HG03025 (cell line): ENCODE data around the gene NPC2.
A peak's percentile ranks its signal among the peaks of the same experiment; 100 is the strongest.
"Not testable (repeated sequence)": the region's sequence is repeated elsewhere in the genome, so short reads cannot be mapped to it uniquely, and the experiment has no call there.

ENCODE experiments used
- ATAC-seq: cut with Tn5 transposase; IDR thresholded peaks from one replicate; pipeline ENCODE4 v1.9.1; 2021; ENCODE audit warnings: mild to moderate bottlenecking, moderate library complexity; ENCODE audit not compliant: unreplicated experiment, low FRiP score

NPC2 gene

DNA sequence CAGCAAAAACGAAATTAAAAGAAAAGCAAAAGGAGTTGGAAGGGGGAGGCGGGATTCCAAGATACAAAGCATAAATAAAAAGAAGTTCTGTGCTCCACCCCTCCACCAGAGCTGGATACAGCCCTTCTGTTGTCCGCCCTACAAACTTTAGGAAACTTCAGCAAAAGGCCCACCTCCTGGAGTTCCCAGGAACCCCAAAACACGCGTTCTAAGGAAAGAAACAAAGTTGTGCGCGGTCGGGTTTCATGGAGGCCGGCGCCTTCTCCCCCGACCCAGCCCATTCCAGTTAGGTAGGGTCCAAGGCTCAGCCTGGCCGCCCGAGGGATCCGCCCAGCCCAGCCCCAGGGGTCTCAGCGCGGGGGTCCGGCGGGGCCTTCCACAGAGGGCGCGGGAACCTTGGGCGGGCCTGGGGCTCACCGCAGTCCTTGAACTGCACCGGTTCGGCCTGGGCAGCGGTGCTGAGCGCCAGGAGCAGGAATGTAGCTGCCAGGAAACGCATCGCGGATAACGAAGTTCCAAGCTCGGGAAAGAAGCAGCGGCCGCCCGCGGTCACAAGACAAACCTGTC, at the start of gene NPC2:
NPC2 (minus strand) TSS at position 530 of the 567 bp plus-strand sequence; CDS start at position 499, 31 bp downstream.
- peak; percentile 20 for ATAC-seq

DNA sequence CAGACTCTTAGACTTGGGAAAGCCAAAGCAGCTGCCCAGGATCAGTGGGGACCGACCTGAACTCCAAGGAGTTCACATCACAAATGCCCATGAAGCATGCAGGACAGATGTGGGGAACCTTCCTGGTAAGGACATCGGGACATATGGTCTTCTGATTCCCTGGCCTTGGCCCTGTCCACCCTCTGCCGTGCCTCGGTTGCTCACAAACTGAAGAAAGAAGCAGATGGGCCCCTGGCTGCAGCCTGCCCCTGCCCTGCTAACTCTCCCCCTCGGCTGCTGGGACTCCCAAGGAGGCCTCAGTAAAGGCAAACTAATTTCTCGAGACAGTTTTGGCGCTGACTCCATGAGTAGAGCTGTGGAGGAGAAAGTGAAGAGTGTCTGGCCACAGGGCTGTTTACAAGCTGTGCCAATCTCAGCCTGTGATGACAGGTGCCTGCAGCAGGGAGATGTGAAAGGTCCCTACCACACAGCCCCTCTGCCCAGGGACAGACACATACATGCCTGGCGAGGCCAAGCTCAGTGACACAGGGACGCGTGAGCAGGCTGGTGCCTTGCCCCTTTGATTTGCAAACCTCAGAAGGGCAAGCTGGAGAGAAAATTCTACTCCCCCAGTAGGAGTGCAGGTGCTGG, 49.1 kb upstream of the NPC2 start:
- ATAC-seq = no peak

DNA sequence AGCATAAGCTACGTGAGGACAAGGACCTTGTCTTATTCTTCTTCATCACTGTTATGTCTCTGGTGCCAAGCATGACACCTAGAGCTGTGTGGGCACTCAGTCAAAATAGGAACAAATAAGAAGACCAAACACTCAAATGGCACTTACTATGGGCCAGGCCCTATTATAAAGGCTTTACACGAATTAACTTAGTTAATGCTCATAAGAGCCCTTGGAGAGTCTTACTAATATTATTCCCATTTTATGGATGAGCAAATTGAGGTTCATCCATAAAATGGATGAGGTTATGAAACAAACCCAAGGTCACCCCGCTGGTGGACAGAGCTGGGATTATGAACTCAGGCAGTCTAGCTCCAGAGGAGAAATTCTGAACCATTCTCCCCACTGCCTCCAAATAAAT, 48.1 kb upstream of the NPC2 start:
- ATAC-seq = no peak

DNA sequence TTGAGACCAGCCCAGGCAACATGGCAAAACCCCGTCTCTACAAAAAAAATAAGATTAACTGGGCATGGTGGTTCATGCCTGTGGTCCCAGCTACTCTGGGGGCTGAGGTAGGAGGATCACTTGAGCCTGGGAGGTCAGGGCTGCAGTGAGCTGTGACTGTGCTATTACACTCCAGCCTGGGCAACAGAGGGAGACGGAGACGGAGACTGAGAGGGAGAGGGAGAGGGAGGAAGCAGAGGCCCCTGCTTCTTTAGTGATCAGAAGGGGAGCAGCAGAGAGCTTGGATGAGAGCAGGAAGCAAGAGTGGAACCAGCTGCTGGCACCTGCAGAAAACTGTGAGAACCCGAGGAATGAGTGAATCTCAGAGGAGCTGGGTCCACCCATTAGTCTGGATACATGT, 46.4 kb upstream of the NPC2 start:
- ATAC-seq = no peak

DNA sequence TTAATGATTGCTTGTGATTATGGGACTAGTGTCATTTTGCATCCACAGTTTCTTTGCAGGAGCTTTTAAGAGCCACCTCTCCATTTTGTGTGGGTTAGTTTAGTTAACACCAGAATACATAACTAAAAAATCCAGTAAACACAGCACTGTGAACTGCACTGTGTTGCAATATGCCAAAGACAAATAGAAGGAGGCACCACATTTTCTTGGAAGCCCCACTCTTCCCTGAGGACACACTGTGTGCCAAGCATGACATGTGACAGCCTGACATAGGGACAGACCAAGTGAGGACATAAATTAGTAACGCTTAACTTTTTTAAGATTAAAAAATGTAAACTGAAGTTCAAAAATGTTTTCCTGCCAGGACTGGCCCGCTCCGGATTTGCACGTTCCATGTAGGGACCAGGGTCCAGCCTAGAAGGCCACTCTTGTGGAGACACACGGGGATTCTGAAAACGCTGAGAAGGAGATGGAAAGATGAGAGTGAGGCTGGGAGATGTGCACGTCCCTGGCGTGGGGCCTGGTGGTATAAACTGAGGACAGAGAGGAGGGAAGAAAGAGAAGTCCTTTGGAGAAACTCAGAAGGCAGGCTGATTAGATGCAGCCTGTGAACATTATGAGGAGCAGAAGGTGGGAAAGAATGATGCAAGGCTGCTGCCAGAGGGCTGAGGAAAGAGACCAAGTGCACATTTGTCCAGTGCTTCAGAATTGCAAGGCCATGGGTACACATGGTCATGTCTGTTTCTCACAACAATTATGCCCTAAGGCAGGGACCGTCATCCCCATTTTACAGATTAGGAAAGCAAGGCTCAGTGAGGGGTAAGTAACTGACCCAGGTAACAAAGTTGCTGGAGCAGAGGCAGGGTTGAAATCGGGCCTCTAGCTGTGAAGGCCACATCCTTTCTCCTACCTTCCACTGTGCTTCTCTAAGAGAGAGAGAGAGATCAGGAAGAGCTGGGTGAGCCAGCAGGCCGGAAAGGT, 45.6 kb upstream of the NPC2 start:
- no peak for ATAC-seq

DNA sequence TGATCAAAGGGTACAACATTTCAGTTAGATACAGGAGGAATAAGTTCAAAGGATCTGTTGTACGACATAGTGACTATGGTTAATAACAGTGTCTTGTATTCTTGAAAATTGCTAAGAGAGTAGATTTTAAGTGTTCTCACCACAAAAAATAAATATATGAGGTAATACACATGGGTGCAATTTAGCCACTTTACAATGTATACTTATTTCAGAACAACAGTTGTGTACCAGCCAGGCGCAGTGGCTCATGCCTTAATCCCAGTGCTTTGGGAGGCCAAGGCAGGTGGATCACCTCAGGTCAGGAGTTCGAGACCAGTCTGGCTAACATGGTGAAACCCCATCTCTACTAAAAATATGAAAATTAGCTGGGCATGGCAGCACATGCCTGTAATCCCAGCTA, 43.2 kb upstream of the NPC2 start:
- ATAC-seq = not testable (repeated sequence)

DNA sequence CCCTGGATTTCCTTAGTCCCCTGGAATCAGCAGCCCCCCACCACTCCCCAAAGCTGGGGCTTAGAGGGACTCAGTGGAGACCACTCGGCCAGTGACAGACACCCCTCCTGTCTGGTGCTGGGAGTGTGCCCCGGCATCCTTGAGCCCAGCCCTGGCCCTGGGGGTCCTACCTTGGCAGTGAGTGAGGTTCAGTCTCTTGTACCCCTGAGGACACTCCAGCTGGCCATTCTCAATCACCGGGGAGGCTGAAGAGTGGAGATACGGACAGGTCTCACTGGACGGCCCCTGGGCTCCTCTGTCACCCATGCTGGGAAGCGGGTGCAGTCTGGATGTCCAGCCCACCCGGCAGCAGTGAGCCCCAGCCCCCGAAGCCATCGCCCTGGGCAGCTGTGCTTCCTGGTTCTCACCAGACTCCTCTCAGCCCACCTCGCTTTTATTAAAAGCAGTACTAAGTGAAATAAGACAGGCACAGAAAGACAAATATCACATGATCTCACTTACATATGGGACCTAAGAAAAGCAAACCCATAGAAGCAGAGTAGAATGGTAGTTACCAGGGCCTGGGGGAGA, 42.7 kb upstream of the NPC2 start:
- ATAC-seq = no peak

DNA sequence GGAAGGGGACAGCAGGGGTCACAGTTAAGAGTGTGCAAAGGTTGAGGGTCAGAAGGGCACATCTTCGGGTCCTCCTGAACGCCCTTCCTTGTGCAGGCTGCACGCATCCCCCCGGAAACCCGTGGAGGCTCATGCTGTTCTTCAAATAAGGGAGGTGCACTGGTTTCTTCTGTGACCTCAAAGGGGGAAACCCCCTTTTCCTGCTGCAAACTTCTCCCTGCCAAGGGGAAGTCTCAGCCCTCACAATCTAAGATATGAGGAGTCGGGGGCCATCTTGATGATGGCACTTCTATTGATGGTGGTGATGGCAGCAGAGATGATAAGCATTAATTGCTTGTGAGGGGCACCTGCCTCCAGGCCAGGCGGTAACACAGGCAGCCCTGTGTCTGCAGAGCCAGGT, 40.5 kb upstream of the NPC2 start:
- ATAC-seq = no peak

DNA sequence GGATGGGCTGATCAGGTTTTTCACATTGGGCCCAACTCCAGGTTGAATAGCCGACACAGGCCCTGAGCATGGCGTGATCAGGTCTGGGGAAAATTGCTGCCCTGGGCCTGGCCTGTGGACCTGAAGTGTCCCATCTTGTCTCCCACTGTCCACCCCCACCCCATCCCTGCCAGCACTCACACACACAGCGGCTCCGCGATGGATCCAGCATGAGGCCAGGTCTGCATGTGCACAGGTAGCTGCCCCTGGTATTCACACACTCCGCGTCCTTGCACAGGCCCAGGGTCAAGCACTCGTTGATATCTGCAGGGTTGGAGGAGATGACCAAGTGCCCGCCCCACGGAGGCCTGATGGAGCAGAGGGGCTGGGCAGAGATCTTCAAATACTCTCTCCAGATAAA, 39.1 kb upstream of the NPC2 start:
- ATAC-seq = no peak

DNA sequence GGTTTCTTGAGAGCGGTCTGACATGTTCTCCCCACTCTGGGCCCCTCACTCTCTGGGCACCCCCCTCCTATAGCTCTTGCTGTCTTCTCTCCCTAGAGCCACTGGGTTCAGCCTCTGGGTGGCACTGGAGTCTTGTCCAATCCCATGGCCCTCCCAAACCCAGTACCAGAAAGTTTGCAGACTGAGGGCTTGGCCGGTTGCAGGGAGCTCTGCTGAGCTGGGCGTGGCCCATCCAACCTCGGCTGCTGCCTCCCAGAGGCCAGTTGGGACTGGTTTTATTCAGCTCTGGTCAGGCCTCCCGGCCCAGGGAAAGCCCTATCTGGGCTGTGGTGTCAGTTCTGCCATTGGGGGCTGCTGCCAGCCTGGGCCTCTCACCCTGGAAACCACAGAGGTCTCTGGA, 38.4 kb upstream of the NPC2 start:
- no peak for ATAC-seq

DNA sequence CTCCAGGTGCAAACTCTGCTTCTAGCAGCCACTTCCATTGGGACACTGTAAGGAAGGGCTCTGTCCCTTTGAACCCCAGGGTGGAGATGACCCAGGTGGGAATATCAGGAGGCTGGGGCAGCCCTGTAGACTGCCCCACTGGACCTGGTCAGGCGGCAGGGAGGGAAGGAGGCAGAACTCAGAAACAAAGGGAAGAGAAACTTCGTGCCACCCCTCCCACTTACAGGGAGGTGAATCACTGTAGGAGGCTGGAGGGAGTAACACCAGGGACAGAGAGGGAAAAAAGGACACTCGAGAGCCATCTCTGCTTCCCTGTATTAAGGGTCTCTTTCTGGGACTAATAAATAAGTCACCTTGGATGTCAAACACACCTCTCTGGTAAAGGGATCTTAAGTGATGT, 37.9 kb upstream of the NPC2 start:
- ATAC-seq = no peak

DNA sequence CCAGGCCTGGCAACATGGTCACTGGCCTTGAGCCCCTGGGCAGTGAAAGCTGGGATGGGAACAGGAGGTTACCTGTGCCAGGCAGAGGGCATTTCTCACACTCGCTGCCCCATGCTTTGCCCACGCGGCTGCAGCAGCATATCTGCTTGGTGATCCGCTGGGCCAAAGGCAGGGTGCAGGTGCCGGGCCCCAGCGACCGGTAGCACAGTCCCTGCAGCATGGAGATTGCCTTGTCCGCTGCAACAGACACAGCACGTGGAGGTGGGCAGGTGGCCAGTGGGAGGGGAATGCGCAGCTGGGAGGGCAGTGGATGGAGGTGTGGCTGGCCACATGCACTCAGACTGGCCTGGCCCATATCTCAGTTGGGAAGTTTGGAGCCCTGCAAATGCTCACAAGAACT, 35.8 kb upstream of the NPC2 start:
- no peak for ATAC-seq

DNA sequence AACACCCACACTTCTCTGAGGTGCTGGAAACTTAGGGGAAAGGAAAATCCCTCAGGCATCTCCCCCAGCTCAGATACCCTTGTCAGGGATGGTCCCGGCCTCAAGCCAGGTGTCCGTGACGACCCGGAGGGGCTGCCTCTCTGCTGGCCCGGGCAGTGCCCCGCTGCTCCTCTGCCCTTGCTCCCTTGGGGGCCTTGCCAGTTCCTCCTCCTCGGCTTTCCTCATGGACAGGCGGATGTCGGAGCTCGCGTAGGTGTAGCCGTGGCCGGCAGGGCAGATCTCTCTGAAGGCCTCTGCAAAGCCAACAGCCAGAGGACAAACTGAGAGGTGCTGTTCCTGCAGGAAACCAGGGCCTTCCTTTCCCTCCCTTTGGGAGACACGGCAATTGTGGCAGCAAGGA, 35.3 kb upstream of the NPC2 start:
- no peak for ATAC-seq

DNA sequence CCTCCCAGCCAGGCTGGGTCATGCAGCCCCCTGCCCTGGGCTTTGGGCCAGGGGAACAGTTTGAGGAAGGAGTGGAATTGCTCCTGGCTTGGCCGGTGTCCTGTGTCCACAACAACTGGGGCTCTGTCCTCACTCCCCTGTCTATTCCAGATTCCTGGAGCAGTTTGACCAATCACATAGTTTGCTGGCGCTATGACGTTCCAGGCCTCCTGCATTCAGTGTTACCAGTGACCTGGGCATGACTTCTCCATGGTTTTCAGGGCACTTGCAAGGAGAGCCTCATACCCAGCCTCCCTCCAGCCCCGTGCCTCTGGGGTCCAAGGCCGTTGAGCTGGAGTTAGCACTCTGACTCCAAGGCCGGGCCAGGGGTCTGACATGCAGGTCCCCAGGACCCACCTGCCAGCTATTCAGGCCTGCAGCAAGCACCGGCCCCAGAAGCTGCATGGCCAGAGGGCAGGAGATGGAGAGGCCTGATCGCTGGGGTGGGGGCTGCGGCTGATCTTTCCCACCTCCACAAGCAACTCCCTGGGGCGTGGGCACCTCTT, 34.7 kb upstream of the NPC2 start:
- ATAC-seq = no peak

DNA sequence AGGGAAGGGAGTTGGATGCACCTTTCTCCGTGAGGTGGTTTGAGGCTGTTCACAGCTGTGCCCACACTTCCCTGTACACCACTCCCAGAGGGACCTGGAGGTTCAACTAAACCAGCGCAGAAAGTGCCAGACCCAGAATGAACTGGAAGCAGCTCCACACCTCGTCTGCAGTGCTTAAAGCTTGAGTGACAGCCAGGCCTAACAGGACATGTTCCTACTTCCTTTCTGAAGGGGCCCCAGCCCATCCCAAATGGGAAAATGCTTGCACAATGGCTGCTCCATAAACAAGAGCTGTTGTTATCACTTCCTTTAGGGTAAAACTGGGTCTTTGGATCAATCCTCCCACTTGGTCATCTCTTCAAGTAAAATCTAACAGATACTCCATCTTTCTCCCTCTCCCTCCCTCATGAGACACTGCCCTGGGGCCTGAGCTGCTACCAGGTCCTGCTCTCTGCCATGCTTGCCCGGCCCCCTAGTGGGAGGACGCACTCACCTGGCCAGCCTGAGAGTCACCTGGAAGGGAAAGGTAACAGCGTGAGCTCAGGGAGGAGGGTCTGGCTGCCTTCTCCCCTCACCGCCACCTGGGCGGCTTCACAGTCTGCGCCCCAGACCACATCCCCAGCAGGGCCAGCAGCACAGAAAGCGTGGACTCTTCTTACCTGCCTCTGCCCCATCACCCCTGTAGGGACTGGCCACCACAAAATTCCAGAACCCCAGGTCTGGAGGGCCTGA, 33.9 kb upstream of the NPC2 start:
- no peak for ATAC-seq

DNA sequence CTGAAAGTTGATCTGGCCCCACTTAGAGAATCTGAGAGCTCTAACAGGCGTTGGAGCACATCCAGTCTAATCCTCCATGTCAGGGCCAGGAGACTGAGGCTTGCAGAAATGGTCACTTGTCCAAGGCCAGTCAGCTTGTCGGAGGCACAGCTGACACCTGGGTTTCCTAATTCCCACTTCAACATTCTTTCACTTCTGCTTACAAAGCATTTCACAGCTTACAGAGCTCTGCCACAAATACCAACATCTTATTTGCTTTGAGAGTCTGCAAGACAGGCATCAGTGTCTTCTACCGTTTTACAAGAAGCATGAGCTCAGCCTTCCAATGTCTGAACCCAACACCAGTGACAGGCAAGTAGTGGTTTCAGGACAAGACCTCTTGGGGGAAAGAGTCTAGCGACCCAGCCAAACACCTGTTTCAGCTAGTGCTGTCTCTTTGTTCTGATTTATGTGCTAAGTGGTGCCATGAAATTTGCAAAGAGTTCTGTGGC, 32.3 kb upstream of the NPC2 start:
- no peak for ATAC-seq

DNA sequence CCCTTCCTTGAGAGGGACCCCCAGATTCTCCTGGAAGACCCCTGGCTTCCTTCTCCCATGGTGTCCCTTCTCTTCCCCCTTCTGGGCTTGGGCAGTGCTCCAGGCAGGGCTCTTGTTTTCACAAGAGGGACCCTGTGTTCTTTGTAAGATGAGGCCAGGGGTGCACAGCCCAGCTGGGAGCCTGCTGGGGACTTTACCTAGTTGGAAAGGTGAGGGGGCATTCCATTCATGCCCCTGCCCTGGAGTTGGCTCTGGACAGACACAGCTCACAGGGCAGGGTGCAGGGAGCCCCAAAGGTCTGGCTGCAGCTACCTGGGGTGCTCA, 31.7 kb upstream of the NPC2 start:
- ATAC-seq = no peak

DNA sequence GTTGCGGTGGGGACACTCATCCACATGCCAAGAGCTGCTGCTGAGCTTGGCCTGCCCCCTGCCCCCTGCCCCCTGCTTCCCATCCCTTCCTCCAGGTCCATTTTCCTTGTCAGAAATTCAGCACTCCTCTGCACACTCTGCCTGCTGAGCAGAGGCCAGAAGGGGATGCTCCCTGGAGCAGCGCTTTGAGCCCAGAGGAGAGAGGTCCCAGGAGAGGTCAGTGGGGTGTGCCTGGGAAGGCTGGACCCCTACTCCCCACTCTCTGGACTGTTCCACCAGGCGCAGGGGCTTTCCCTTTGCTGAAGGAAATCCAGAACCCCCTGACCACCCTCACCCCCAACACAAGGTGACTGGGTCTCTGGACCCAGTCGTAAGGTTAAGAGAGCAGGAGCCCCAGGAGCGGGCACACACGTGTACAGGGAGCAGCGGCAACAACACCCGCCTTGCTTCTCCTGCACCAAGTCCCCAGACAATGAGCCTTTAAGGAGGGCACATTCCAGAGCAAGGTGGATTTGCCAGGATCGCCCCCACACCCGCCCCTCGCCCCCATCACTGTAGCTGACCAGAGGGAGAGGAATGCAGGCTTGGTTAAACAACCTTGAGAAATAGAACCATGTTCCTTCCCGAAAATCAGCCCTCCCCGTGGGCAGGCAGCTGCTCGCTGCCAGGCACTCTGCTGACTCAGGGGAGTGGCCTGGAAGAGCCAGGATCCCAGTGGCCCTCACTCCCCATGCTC, 31.1 kb upstream of the NPC2 start:
- ATAC-seq = no peak

DNA sequence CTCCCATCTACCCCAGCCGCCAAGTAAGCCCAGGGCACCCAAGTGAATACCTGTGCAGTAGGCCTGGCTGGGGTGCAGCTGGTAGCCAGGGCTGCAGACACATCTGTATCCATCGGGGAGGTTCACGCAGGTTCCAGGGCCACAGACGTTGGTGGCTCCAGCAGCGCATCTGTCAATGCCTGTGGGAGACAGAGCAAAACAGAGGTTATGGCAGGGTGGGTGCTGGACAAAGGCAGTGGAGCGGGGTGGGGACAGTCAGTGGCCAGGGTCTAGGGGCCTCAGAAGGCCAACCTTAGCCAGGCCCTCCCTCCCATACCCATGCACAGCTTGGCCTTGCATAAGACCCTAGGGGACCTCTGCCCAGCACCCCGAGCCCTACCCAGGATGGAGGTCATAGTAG, 29.6 kb upstream of the NPC2 start:
- ATAC-seq = no peak

DNA sequence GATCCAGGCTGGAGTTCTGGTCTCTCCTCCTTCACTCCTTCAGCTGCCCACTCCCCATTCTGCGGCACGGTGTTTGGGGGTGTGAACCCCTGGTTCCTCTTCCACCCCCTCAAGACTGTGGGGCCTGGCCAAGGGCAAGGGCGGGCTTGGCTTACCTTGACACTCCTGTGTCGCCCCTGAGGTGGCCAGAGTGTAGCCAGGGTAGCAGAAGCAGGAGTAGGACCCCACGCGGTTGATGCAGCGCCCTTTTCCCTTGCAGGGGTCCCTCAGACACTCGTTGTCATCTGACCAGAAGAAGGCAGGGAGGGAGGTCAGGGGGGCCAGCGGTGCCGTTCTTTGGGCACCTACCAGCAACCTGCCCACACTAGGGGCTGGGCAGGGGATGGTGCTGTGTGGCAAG, 28.7 kb upstream of the NPC2 start:
- no peak for ATAC-seq
